ENCODE results near the gene UROC1.

Gene UROC1

GRCh38 chr3:126445506-126445905, 72.1 kb downstream of the UROC1 start:
- no peak for DNase-seq (ENCODE audit: insufficient read length, low spot score)
- TF ChIP-seq POLR2AphosphoS5 (IDR thresholded peaks at IDR 0.05; ENCODE audit: low read depth, low read length) (no peak), SPI1 (IDR thresholded peaks at IDR 0.05; ENCODE audit: low read depth, low read length) (no peak), TAF1 (IDR thresholded peaks at IDR 0.05; ENCODE audit: low read depth, low read length) (no peak), POU2F2 (IDR thresholded peaks at IDR 0.05; ENCODE audit: low read depth, low read length) (no peak), PAX5 (IDR thresholded peaks at IDR 0.05; ENCODE audit: insufficient read depth, low read length, severe bottlenecking) (no peak), POLR2A (IDR thresholded peaks at IDR 0.05; ENCODE audit: low read depth, low read length) (no peak)
- no peak for FAIRE-seq

GRCh38 chr3:126442856-126443242, 74.7 kb downstream of the UROC1 start:
- TF ChIP-seq TAF1 (IDR thresholded peaks at IDR 0.05; ENCODE audit: low read depth, low read length) (no peak), PAX5 (IDR thresholded peaks at IDR 0.05; ENCODE audit: insufficient read depth, low read length, severe bottlenecking) (no peak), POLR2A (IDR thresholded peaks at IDR 0.05; ENCODE audit: low read depth, low read length) (no peak), SPI1 (IDR thresholded peaks at IDR 0.05; ENCODE audit: low read depth, low read length) (no peak), POLR2AphosphoS5 (IDR thresholded peaks at IDR 0.05; ENCODE audit: low read depth, low read length) (no peak), POU2F2 (IDR thresholded peaks at IDR 0.05; ENCODE audit: low read depth, low read length) (no peak)
- DNase-seq (ENCODE audit: insufficient read length, low spot score) (no peak), FAIRE-seq (no peak)

GRCh38 chr3:126442094-126442855, 75.3 kb downstream of the UROC1 start:
- FAIRE-seq (no peak), DNase-seq (ENCODE audit: insufficient read length, low spot score) (no peak)
- TF ChIP-seq POLR2AphosphoS5 (IDR thresholded peaks at IDR 0.05; ENCODE audit: low read depth, low read length), result no peak
- TF ChIP-seq POLR2A (IDR thresholded peaks at IDR 0.05; ENCODE audit: low read depth, low read length), result no peak
- TF ChIP-seq TAF1 (IDR thresholded peaks at IDR 0.05; ENCODE audit: low read depth, low read length), result no peak
- TF ChIP-seq SPI1 (IDR thresholded peaks at IDR 0.05; ENCODE audit: low read depth, low read length), result no peak
- TF ChIP-seq PAX5 (IDR thresholded peaks at IDR 0.05; ENCODE audit: insufficient read depth, low read length, severe bottlenecking), result no peak
- no peak for TF ChIP-seq POU2F2 (IDR thresholded peaks at IDR 0.05; ENCODE audit: low read depth, low read length)

GRCh38 chr3:126441256-126441880, 76.2 kb downstream of the UROC1 start:
- TF ChIP-seq TAF1 (IDR thresholded peaks at IDR 0.05; ENCODE audit: low read depth, low read length) (no peak), POLR2AphosphoS5 (IDR thresholded peaks at IDR 0.05; ENCODE audit: low read depth, low read length) (no peak), POLR2A (IDR thresholded peaks at IDR 0.05; ENCODE audit: low read depth, low read length) (no peak), SPI1 (IDR thresholded peaks at IDR 0.05; ENCODE audit: low read depth, low read length) (no peak), POU2F2 (IDR thresholded peaks at IDR 0.05; ENCODE audit: low read depth, low read length) (no peak), PAX5 (IDR thresholded peaks at IDR 0.05; ENCODE audit: insufficient read depth, low read length, severe bottlenecking) (no peak)
- DNase-seq (ENCODE audit: insufficient read length, low spot score) (no peak), FAIRE-seq (no peak)

- no peak for FAIRE-seq
- TF ChIP-seq PAX5 (IDR thresholded peaks at IDR 0.05; ENCODE audit: insufficient read depth, low read length, severe bottlenecking) (no peak), POLR2AphosphoS5 (IDR thresholded peaks at IDR 0.05; ENCODE audit: low read depth, low read length) (no peak)
- no peak for DNase-seq (ENCODE audit: insufficient read length, low spot score)
These were observed 76.9 kb downstream of the UROC1 start for GRCh38 chr3:126440709-126440995.

GRCh38 chr3:126439968-126440708, 77.4 kb downstream of the UROC1 start:
- no peak for TF ChIP-seq POLR2AphosphoS5 (IDR thresholded peaks at IDR 0.05; ENCODE audit: low read depth, low read length)
- no peak for TF ChIP-seq SPI1 (IDR thresholded peaks at IDR 0.05; ENCODE audit: low read depth, low read length)
- TF ChIP-seq POLR2A (IDR thresholded peaks at IDR 0.05; ENCODE audit: low read depth, low read length), result no peak
- TF ChIP-seq PAX5 (IDR thresholded peaks at IDR 0.05; ENCODE audit: insufficient read depth, low read length, severe bottlenecking), result no peak
- TF ChIP-seq POU2F2 (IDR thresholded peaks at IDR 0.05; ENCODE audit: low read depth, low read length), result no peak
- no peak for TF ChIP-seq TAF1 (IDR thresholded peaks at IDR 0.05; ENCODE audit: low read depth, low read length)
- no peak for FAIRE-seq
- no peak for DNase-seq (ENCODE audit: insufficient read length, low spot score)

- FAIRE-seq, result no peak
These were observed 78.1 kb downstream of the UROC1 start for GRCh38 chr3:126439346-126439967.

GRCh38 chr3:126438746-126439145, 78.8 kb downstream of the UROC1 start:
- no peak for DNase-seq (ENCODE audit: insufficient read length, low spot score)
- TF ChIP-seq SPI1 (IDR thresholded peaks at IDR 0.05; ENCODE audit: low read depth, low read length) (no peak), POLR2AphosphoS5 (IDR thresholded peaks at IDR 0.05; ENCODE audit: low read depth, low read length) (no peak), PAX5 (IDR thresholded peaks at IDR 0.05; ENCODE audit: insufficient read depth, low read length, severe bottlenecking) (no peak), POU2F2 (IDR thresholded peaks at IDR 0.05; ENCODE audit: low read depth, low read length) (no peak), TAF1 (IDR thresholded peaks at IDR 0.05; ENCODE audit: low read depth, low read length) (no peak)
- no peak for FAIRE-seq

More at GRCh38 chr3:126439346-126439967, 78.1 kb downstream of the UROC1 start:
- TF ChIP-seq SPI1 (IDR thresholded peaks at IDR 0.05; ENCODE audit: low read depth, low read length) (no peak), POLR2AphosphoS5 (IDR thresholded peaks at IDR 0.05; ENCODE audit: low read depth, low read length) (no peak), TAF1 (IDR thresholded peaks at IDR 0.05; ENCODE audit: low read depth, low read length) (no peak), POLR2A (IDR thresholded peaks at IDR 0.05; ENCODE audit: low read depth, low read length) (no peak), PAX5 (IDR thresholded peaks at IDR 0.05; ENCODE audit: insufficient read depth, low read length, severe bottlenecking) (no peak), POU2F2 (IDR thresholded peaks at IDR 0.05; ENCODE audit: low read depth, low read length) (no peak)
- no peak for DNase-seq (ENCODE audit: insufficient read length, low spot score)

GRCh38 chr3:126438186-126438585, 79.4 kb downstream of the UROC1 start:
- DNase-seq (ENCODE audit: insufficient read length, low spot score) (no peak), FAIRE-seq (no peak)
- TF ChIP-seq POLR2AphosphoS5 (IDR thresholded peaks at IDR 0.05; ENCODE audit: low read depth, low read length) (no peak), POU2F2 (IDR thresholded peaks at IDR 0.05; ENCODE audit: low read depth, low read length) (no peak), SPI1 (IDR thresholded peaks at IDR 0.05; ENCODE audit: low read depth, low read length) (no peak), POLR2A (IDR thresholded peaks at IDR 0.05; ENCODE audit: low read depth, low read length) (no peak), PAX5 (IDR thresholded peaks at IDR 0.05; ENCODE audit: insufficient read depth, low read length, severe bottlenecking) (no peak), TAF1 (IDR thresholded peaks at IDR 0.05; ENCODE audit: low read depth, low read length) (no peak)

Measured in GM12891 (cell line).